B cell (primary cell): ENCODE measurements around the gene SLC35F3. TPM values are rescaled to one million over a fixed set of nuclear protein-coding genes. Genes with fewer than 3 reads are reported as not detected.

Source experiments
- ATAC-seq: fragments of 200-7000 bp; cut with Tn5 transposase; one replicate; pipeline ENCODE4 v1.10.0; 2021; ENCODE audit warnings: low read depth, mild to moderate bottlenecking, moderate number of reproducible peaks, moderate library complexity
- CTCF ChIA-PET: fragments of 350-600 bp; sonication (Branson Sonifier 250); formaldehyde crosslinking; loops from one replicate; lab custom pipeline; 2021; ENCODE audit warnings: antibody characterized with exemption, inconsistent platforms; lab: Charles Lee
- POLR2A ChIA-PET: fragments of 350-600 bp; sonication (Branson Sonifier 250); formaldehyde crosslinking; loops from one replicate; lab custom pipeline; 2021; ENCODE audit warnings: antibody characterized with exemption; lab: Charles Lee
- DNase-seq: peaks from one replicate; pipeline ENCODE4 v3.0.0; 2013
- H2AFZ ChIP-seq: 2 replicates; pipeline ENCODE4 v1.6.1; 2012; ENCODE audit warnings: mild to moderate bottlenecking, low read depth, low read length; ENCODE audit not compliant: insufficient read depth, poor library complexity, severe bottlenecking
- H3K27ac ChIP-seq, 2 donors: 1 replicate in 1 of 2; 2 replicates in 1 of 2; pipeline ENCODE4 v1.5.1; 2012 to 2013; ENCODE audit warnings: low read length in 2 of 2, mild to moderate bottlenecking in 2 of 2, moderate library complexity in 1 of 2
- H3K27me3 ChIP-seq, 4 experiments: fragments of 200-600 bp in 1 of 4; sonication (generic) in 1 of 4; replicated peaks in 1 of 4; 1 replicate in 2 of 4; 2 replicates in 2 of 4; pipeline versions ENCODE4 v1.6.1 to v1.7.0; 2013 to 2016; ENCODE audit warnings: low read length in 3 of 4, mild to moderate bottlenecking in 2 of 4, mixed read lengths in 1 of 4, moderate library complexity in 1 of 4; ENCODE audit not compliant: insufficient read depth in 4 of 4, control insufficient read depth in 3 of 4; ENCODE audit errors: control extremely low read depth in 1 of 4
- H3K36me3 ChIP-seq, 2 experiments: replicated peaks in 1 of 2; 1 replicate in 1 of 2; 2 replicates in 1 of 2; pipeline versions ENCODE4 v1.6.1 to v1.7.1; 2013; ENCODE audit warnings: low read length in 1 of 2; ENCODE audit not compliant: insufficient read depth in 2 of 2, control insufficient read depth in 1 of 2; ENCODE audit errors: control extremely low read depth in 1 of 2, extremely low read depth in 1 of 2
- H3K4me1 ChIP-seq, 2 donors: fragments of 200-600 bp in 1 of 2; sonication (generic) in 1 of 2; 1 replicate in 1 of 2; 2 replicates in 1 of 2; pipeline versions ENCODE4 v1.5.1 to v1.6.1; 2013 to 2017; ENCODE audit warnings: low read length in 2 of 2; ENCODE audit not compliant: control insufficient read depth in 2 of 2, insufficient read depth in 2 of 2
- H3K4me2 ChIP-seq: replicated peaks from 2 replicates; pipeline ENCODE3; 2012; ENCODE audit warnings: mild to moderate bottlenecking, low read depth, low read length; ENCODE audit not compliant: poor library complexity, severe bottlenecking
- H3K4me3 ChIP-seq, 5 experiments: fragments of 200-600 bp in 1 of 5; sonication (generic) in 1 of 5; 1 replicate in 3 of 5; 2 replicates in 2 of 5; pipeline versions ENCODE4 v1.5.1 to v1.7.0; 2011 to 2016; ENCODE audit warnings: low read length in 4 of 5, mild to moderate bottlenecking in 4 of 5, low read depth in 2 of 5, control low read depth in 1 of 5, moderate library complexity in 1 of 5; ENCODE audit not compliant: insufficient read depth in 1 of 5; ENCODE audit errors: control extremely low read depth in 1 of 5, extremely low read depth in 1 of 5
- H3K79me2 ChIP-seq: fragments of 200-600 bp; sonication (generic); one replicate; pipeline ENCODE4 v1.6.0; 2016; ENCODE audit warnings: low read length; ENCODE audit not compliant: control insufficient read depth, insufficient read depth
- H3K9ac ChIP-seq: fragments of 200-600 bp; sonication (generic); 2 replicates; pipeline ENCODE4 v1.6.1; 2017; ENCODE audit warnings: mild to moderate bottlenecking, low read length, moderate library complexity
- H3K9me3 ChIP-seq, 3 donors: one replicate each; pipeline versions ENCODE4 v1.6.1 to v1.7.1; 2013; ENCODE audit warnings: low read length in 2 of 3; ENCODE audit not compliant: control insufficient read depth in 2 of 3, insufficient read depth in 1 of 3; ENCODE audit errors: control extremely low read depth in 1 of 3
- H4K20me1 ChIP-seq: 2 replicates; pipeline ENCODE4 v1.6.0; 2012; ENCODE audit warnings: mild to moderate bottlenecking, low read length; ENCODE audit not compliant: insufficient read depth, control insufficient read depth, poor library complexity, severe bottlenecking
- H3K27ac Mint-ChIP-seq: one replicate; pipeline ENCODE4 v1.8.0; 2021; ENCODE audit warnings: mixed read lengths
- H3K27me3 Mint-ChIP-seq: one replicate; pipeline ENCODE4 v1.8.0; 2021; ENCODE audit warnings: mixed read lengths
- H3K4me1 Mint-ChIP-seq: one replicate; pipeline ENCODE4 v1.8.0; 2021; ENCODE audit warnings: mixed read lengths
- H3K4me3 Mint-ChIP-seq: one replicate; pipeline ENCODE4 v1.8.0; 2021; ENCODE audit warnings: mixed read lengths
- H3K9me3 Mint-ChIP-seq: one replicate; pipeline ENCODE4 v1.8.0; 2022; ENCODE audit warnings: mixed read lengths; ENCODE audit not compliant: insufficient read depth
- EZH2 ChIP-seq: IDR thresholded peaks from 2 replicates; pipeline ENCODE4 v1.6.1; 2012; ENCODE audit warnings: borderline replicate concordance, low read depth, mild to moderate bottlenecking, moderate library complexity, low read length; ENCODE audit not compliant: insufficient read depth, poor library complexity, severe bottlenecking
- WGBS: methylation state at CpG from one replicate; pipeline ENCODE4 v1.1.5; 2013; ENCODE audit warnings: missing lambda C conversion rate; ENCODE audit not compliant: insufficient coverage; 5-methylcytosine and 5-hydroxymethylcytosine counted together
- intact Hi-C: fragments of 100-400 bp; cut with micrococcal nuclease; formaldehyde crosslinking; loops from one replicate; pipeline ENCODE4 v1.10.0; 2022
- polyA plus RNA-seq: library from polyadenylated mRNA; depleted of rRNA; stranded (reverse); fragments of >200 nt; gene quantifications from 2 replicates; pipeline ENCODE4 v1.2.3, GENCODE V29; 2012
- total RNA-seq, 2 donors: library from RNA; stranded (reverse); fragments of 120-200 nt in 1 of 2; gene quantifications; 1 replicate in 1 of 2; 2 replicates in 1 of 2; pipeline versions ENCODE4 v1.2.3 to v1.2.4, GENCODE V29; 2013 to 2022
- TF ChIP-seq, protein P1 (sequence below): fragments of 200-600 bp; IDR thresholded peaks from one replicate; pipeline ENCODE4 v1.8.0; 2022; ENCODE audit warnings: antibody characterized with exemption, mild to moderate bottlenecking

Gene SLC35F3
- total and polyA plus RNA-seq, 2 donors (not counting 1 experiment from before 2014, with no cell fraction given) = not detected

GRCh38 chr1:234206651-234207284, 302.3 kb downstream of the SLC35F3 start:
- POLR2A ChIA-PET = no interaction called here
- H3K4me2 ChIP-seq = no peak overlapping the region
- no peaks in the 10 kb centered on the region for H3K4me1 ChIP-seq
- TF ChIP-seq, protein P1, sequence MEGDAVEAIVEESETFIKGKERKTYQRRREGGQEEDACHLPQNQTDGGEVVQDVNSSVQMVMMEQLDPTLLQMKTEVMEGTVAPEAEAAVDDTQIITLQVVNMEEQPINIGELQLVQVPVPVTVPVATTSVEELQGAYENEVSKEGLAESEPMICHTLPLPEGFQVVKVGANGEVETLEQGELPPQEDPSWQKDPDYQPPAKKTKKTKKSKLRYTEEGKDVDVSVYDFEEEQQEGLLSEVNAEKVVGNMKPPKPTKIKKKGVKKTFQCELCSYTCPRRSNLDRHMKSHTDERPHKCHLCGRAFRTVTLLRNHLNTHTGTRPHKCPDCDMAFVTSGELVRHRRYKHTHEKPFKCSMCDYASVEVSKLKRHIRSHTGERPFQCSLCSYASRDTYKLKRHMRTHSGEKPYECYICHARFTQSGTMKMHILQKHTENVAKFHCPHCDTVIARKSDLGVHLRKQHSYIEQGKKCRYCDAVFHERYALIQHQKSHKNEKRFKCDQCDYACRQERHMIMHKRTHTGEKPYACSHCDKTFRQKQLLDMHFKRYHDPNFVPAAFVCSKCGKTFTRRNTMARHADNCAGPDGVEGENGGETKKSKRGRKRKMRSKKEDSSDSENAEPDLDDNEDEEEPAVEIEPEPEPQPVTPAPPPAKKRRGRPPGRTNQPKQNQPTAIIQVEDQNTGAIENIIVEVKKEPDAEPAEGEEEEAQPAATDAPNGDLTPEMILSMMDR = no peak
- TF ChIP-seq EZH2 = no peak
- ATAC-seq = no peak
- Mint-ChIP-seq H3K4me3 (no peak overlapping the region), H3K9me3 (no peaks in the 10 kb centered on the region), H3K27ac (no peak overlapping the region), H3K27me3 (peaks cover 25% of the 10 kb centered on the region), H3K4me1 (no peaks in the 10 kb centered on the region)
- H2AFZ ChIP-seq = no peak overlapping the region
- peaks cover 0 to 13% (median 0%) of the 10 kb centered on the region in 3 donors for H3K9me3 ChIP-seq
- H3K4me3 ChIP-seq = no peak overlapping the region
- H3K79me2 ChIP-seq = no peaks in the 10 kb centered on the region
- no peak overlapping the region for H3K27ac ChIP-seq
- H3K27me3 ChIP-seq = peaks cover 0 to 6% (median 3%) of the 10 kb centered on the region in 4 experiments
- no peaks in the 10 kb centered on the region for H4K20me1 ChIP-seq
- no peak for DNase-seq
- intact Hi-C loops = no loop called here
- H3K36me3 ChIP-seq = no peaks in the 10 kb centered on the region
- no peak overlapping the region for H3K9ac ChIP-seq
- WGBS = 89% methylated on average over 18 of the region's 18 CpGs
- CTCF ChIA-PET = no interaction called here

DNA sequence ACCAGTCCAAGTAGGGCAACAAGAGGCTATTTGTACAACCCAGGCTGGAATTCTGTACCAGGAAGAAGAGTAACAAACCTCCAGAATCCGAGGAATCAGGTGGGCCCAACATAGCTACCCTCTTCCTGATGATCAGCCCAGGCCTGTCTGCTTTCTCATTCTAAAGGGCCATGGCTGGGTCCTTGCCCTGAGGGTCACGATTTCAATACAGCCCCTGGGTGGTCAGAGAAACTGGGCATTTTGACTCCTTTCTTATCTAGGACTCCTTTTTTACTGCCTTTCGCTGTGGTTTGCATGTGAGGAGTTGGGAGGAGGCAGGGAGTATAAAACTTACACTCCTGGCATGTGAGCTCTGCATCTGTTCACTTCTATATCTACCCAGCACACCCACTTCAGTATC, 303.9 kb downstream of the SLC35F3 start:
- DNase-seq (no peak), ATAC-seq (no peak)
- Histone ChIP-seq H4K20me1 (no peaks in the 10 kb centered on the region), H3K9me3 (peaks cover 0 to 13% (median 0%) of the 10 kb centered on the region in 3 donors), H3K4me2 (no peak overlapping the region), H3K79me2 (no peaks in the 10 kb centered on the region), H3K4me1 (no peaks in the 10 kb centered on the region), H3K4me3 (no peak overlapping the region), H3K27ac (no peak overlapping the region), H3K9ac (no peak overlapping the region), H2AFZ (no peak overlapping the region), H3K36me3 (no peaks in the 10 kb centered on the region), H3K27me3 (peaks cover 0 to 6% (median 3%) of the 10 kb centered on the region in 4 experiments)
- intact Hi-C loops = no loop called here
- Mint-ChIP-seq H3K4me3 (no peak overlapping the region), H3K9me3 (peaks cover 2% of the 10 kb centered on the region), H3K4me1 (peaks cover 2% of the 10 kb centered on the region), H3K27ac (no peak overlapping the region), H3K27me3 (peaks cover 38% of the 10 kb centered on the region)
- ChIA-PET CTCF (no interaction called here), POLR2A (no interaction called here)
- TF ChIP-seq EZH2 = no peak
- TF ChIP-seq, protein P1 = no peak
- WGBS = 67% methylated on average over 1 of the region's 3 CpGs
